Esophagus squamous epithelium (tissue), 5 donors: ENCODE results near the gene RPL7A. TPM values are rescaled to one million over a fixed set of nuclear protein-coding genes. Genes with fewer than 3 reads are reported as not detected.

Experiments used
- DNase-seq: peaks from one replicate; lab custom pipeline; 2025; lab: John Stamatoyannopoulos, UW
- H3K27ac ChIP-seq, 4 donors: fragments of 200-600 bp; sonication (generic); one replicate each; pipeline ENCODE4 v1.5.1; 2016 to 2019; ENCODE audit warnings: mild to moderate bottlenecking in 1 of 4
- H3K27me3 ChIP-seq, 4 donors: fragments of 200-600 bp; sonication (generic); 1 replicate in 3 of 4; 2 replicates in 1 of 4; pipeline versions ENCODE4 v1.5.1 to v1.6.0; 2017 to 2021; ENCODE audit warnings: antibody characterized with exemption in 1 of 4
- H3K36me3 ChIP-seq, 3 donors: fragments of 200-600 bp; sonication (generic); one replicate each; pipeline ENCODE4 v1.5.1; 2016 to 2019
- H3K4me1 ChIP-seq, 3 donors: fragments of 200-600 bp; sonication (generic); one replicate each; pipeline ENCODE4 v1.5.1; 2017 to 2019
- H3K4me3 ChIP-seq, 4 donors: fragments of 200-600 bp; sonication (generic); 1 replicate in 3 of 4; 2 replicates in 1 of 4; pipeline ENCODE4 v1.5.1; 2016 to 2019; ENCODE audit warnings: mild to moderate bottlenecking in 2 of 4, moderate library complexity in 1 of 4
- H3K9me3 ChIP-seq, 3 donors: fragments of 200-600 bp; sonication (generic); one replicate each; pipeline ENCODE4 v1.5.1; 2016 to 2019
- CTCF ChIP-seq, 6 experiments: fragments of 450-650 bp in 4 of 6; fragments of 200-600 bp in 2 of 6; sonication (generic) in 2 of 6; IDR thresholded peaks; one replicate each; pipeline ENCODE4 v1.5.1; 2016 to 2019; ENCODE audit warnings: antibody characterized with exemption in 6 of 6, mild to moderate bottlenecking in 4 of 6, moderate library complexity in 4 of 6
- POLR2A ChIP-seq, 4 donors: fragments of 450-650 bp; IDR thresholded peaks; one replicate each; pipeline ENCODE4 v1.6.1; 2017; ENCODE audit warnings: antibody characterized with exemption in 4 of 4, mild to moderate bottlenecking in 4 of 4, moderate library complexity in 3 of 4
- WGBS, 2 donors: methylation state at CpG; one replicate each; pipeline ENCODE4 v1.1.5; 2018; 5-methylcytosine and 5-hydroxymethylcytosine counted together
- intact Hi-C: fragments of 100-400 bp; cut with DNase I; formaldehyde crosslinking; loops from one replicate; pipeline ENCODE4 v1.15.0; 2022
- total RNA-seq, 4 donors: library from RNA; depleted of rRNA; stranded (reverse); fragments of >200 nt; gene quantifications; one replicate each; pipeline ENCODE4 v1.1.0, GENCODE V29; 2016
- donor health status: DM: yes; HTN: yes; CAD: no.

The RPL7A gene
- total RNA-seq, 4 donors from 2014 or later: 1,828 to 2,553 (median 2,363) TPM

- Histone ChIP-seq H3K36me3 (no peaks in the 10 kb centered on the region), H3K9me3 (no peaks in the 10 kb centered on the region), H3K27ac (no peak overlapping the region), H3K27me3 (peaks cover 0 to 32% (median 0%) of the 10 kb centered on the region in 4 donors), H3K4me1 (peaks cover 0 to 9% (median 3%) of the 10 kb centered on the region in 3 donors), H3K4me3 (no peak overlapping the region)
- intact Hi-C loops: no loop called here
- no peak for TF ChIP-seq CTCF (IDR thresholded peaks at IDR 0.05)
- TF ChIP-seq POLR2A (IDR thresholded peaks at IDR 0.05): no peak
- DNase-seq: no peak
- WGBS, 2 donors: 67 to 74% methylated on average over 3 to 12 of the region's 38 CpGs
Observed at GRCh38 chr9:133304477-133305377, 43.3 kb upstream of the RPL7A start.

- WGBS, 2 donors: 87 to 88% methylated on average over 9 to 12 of the region's 23 CpGs
- Histone ChIP-seq H3K27me3 (peaks cover 0 to 32% (median 0%) of the 10 kb centered on the region in 4 donors), H3K36me3 (no peaks in the 10 kb centered on the region), H3K4me1 (peaks cover 0 to 9% (median 3%) of the 10 kb centered on the region in 3 donors), H3K27ac (no peak overlapping the region), H3K4me3 (no peak overlapping the region), H3K9me3 (no peaks in the 10 kb centered on the region)
- no peak for TF ChIP-seq POLR2A (IDR thresholded peaks at IDR 0.05)
- no peak for TF ChIP-seq CTCF (IDR thresholded peaks at IDR 0.05)
- DNase-seq: no peak
- intact Hi-C loops: no loop called here
Observed at GRCh38 chr9:133305731-133306130, 42.3 kb upstream of the RPL7A start.

- Histone ChIP-seq H3K27me3 (peaks cover 0 to 32% (median 0%) of the 10 kb centered on the region in 4 donors), H3K9me3 (no peaks in the 10 kb centered on the region), H3K36me3 (no peaks in the 10 kb centered on the region), H3K4me3 (no peak overlapping the region), H3K4me1 (peaks cover 0 to 9% (median 3%) of the 10 kb centered on the region in 3 donors), H3K27ac (no peak overlapping the region)
- no peak for DNase-seq
- intact Hi-C loops: no loop called here
- 58 to 62% methylated on average over 19 to 25 of the region's 31 CpGs for WGBS, 2 donors
- TF ChIP-seq POLR2A (IDR thresholded peaks at IDR 0.05) (no peak), CTCF (IDR thresholded peaks at IDR 0.05) (no peak)
Observed at GRCh38 chr9:133306242-133307204, 41.5 kb upstream of the RPL7A start.

GRCh38 chr9:133307301-133307700 is 40.7 kb upstream of the RPL7A start:
- TF ChIP-seq POLR2A (IDR thresholded peaks at IDR 0.05) (no peak), CTCF (IDR thresholded peaks at IDR 0.05) (no peak)
- no peak for DNase-seq
- H3K4me1 ChIP-seq: peaks cover 0 to 9% (median 3%) of the 10 kb centered on the region in 3 donors
- H3K27me3 ChIP-seq: peaks cover 0 to 32% (median 0%) of the 10 kb centered on the region in 4 donors
- intact Hi-C loops: no loop called here
- H3K9me3 ChIP-seq: no peaks in the 10 kb centered on the region
- H3K36me3 ChIP-seq: no peaks in the 10 kb centered on the region
- no peak overlapping the region for H3K4me3 ChIP-seq
- 81 to 84% methylated on average over 16 of the region's 16 CpGs for WGBS, 2 donors
- H3K27ac ChIP-seq: no peak overlapping the region
